Measurements from ENCODE around the gene PLCB1. TPM values are rescaled to one million over a fixed set of nuclear protein-coding genes. Genes with fewer than 3 reads are reported as not detected.

PLCB1 gene
- total and polyA plus RNA-seq, 2 donors (not counting 3 experiments of a cell fraction or from before 2014, with no cell fraction given) = 10.2 to 53.4 TPM

- dilution Hi-C loops (cut with MboI; ENCODE audit: extremely low pct_ligation_motif_present, low sequenced_read_pairs) (no loop called here), intact Hi-C loops (cut with micrococcal nuclease) (no loop called here)
- DNase-seq (ENCODE audit: low read depth, low spot score) = no peak
- no peak overlapping the region for H2AFZ ChIP-seq (ENCODE audit: low read depth, low read length)
- ChIA-PET CTCF (interaction anchor here (1.2 kb wide), 1 partner anchor 48 kb away, joined by 6 read pairs; no protein-coding TSS in a partner anchor), POLR2A (interaction anchor here (0.5 kb wide), 1 partner anchor 34 kb away, joined by 6 read pairs; no protein-coding TSS in a partner anchor)
- no peak overlapping the region for H3K9ac ChIP-seq (replicated peaks; ENCODE audit: extremely low read depth, insufficient read depth, low read length)
- no peak for TF ChIP-seq EZH2 (IDR thresholded peaks at IDR 0.05; ENCODE audit: borderline replicate concordance, low read depth, low read length, severe bottlenecking)
- no peak for TF ChIP-seq MYC (IDR thresholded peaks at IDR 0.05; ENCODE audit: low read depth, low read length)
- TF ChIP-seq, protein P1, sequence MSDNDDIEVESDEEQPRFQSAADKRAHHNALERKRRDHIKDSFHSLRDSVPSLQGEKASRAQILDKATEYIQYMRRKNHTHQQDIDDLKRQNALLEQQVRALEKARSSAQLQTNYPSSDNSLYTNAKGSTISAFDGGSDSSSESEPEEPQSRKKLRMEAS (IDR thresholded peaks at IDR 0.05; ENCODE audit: insufficient read depth, insufficient read length) = no peak
- no peak for TF ChIP-seq FOS (IDR thresholded peaks at IDR 0.05; ENCODE audit: borderline replicate concordance, insufficient read depth, low read length)
- TF ChIP-seq POLR2AphosphoS5 (IDR thresholded peaks at IDR 0.05; ENCODE audit: insufficient read depth, low read depth, low read length) = no peak
- TF ChIP-seq, protein P2, sequence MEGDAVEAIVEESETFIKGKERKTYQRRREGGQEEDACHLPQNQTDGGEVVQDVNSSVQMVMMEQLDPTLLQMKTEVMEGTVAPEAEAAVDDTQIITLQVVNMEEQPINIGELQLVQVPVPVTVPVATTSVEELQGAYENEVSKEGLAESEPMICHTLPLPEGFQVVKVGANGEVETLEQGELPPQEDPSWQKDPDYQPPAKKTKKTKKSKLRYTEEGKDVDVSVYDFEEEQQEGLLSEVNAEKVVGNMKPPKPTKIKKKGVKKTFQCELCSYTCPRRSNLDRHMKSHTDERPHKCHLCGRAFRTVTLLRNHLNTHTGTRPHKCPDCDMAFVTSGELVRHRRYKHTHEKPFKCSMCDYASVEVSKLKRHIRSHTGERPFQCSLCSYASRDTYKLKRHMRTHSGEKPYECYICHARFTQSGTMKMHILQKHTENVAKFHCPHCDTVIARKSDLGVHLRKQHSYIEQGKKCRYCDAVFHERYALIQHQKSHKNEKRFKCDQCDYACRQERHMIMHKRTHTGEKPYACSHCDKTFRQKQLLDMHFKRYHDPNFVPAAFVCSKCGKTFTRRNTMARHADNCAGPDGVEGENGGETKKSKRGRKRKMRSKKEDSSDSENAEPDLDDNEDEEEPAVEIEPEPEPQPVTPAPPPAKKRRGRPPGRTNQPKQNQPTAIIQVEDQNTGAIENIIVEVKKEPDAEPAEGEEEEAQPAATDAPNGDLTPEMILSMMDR (IDR thresholded peaks at IDR 0.05; ENCODE audit: extremely low read depth in 1 of 2, insufficient read depth in 1 of 2, low read depth in 1 of 2, low read length in 2 of 2) = no peak
- TF ChIP-seq GATA2 (IDR thresholded peaks at IDR 0.05; ENCODE audit: insufficient read depth, insufficient read length, low read depth, low read length) = no peak
- TF ChIP-seq POLR2A (IDR thresholded peaks at IDR 0.05; ENCODE audit: low read depth, low read length) = no peak
- no peak for TF ChIP-seq JUN (IDR thresholded peaks at IDR 0.05; ENCODE audit: borderline replicate concordance, insufficient read depth, insufficient read length, low read depth)
- H3K79me2 ChIP-seq (ENCODE audit: control insufficient read depth, insufficient read depth, low read length) = no peaks in the 10 kb centered on the region
- no peak for FAIRE-seq
- no peak overlapping the region for H3K4me3 ChIP-seq (replicated peaks in 1 of 3; ENCODE audit: insufficient read depth in 1 of 3, low read depth in 1 of 3, low read length in 3 of 3)
- H4K20me1 ChIP-seq (replicated peaks; ENCODE audit: control insufficient read depth, extremely low read depth, insufficient read depth, low read length) = no peaks in the 10 kb centered on the region
- H3K9me3 ChIP-seq (replicated peaks; ENCODE audit: control insufficient read depth, insufficient read depth, low read length) = no peaks in the 10 kb centered on the region
- H3K36me3 ChIP-seq (ENCODE audit: control insufficient read depth in 2 of 2, extremely low read depth in 1 of 2, insufficient read depth in 2 of 2, low read length in 2 of 2) = no peaks in the 10 kb centered on the region
- no peaks in the 10 kb centered on the region for H3K4me1 ChIP-seq (ENCODE audit: control insufficient read depth, extremely low read depth, insufficient read depth, low read length)
- H3K9me1 ChIP-seq (replicated peaks; ENCODE audit: control insufficient read depth, extremely low read depth, insufficient read depth, low read length) = no peaks in the 10 kb centered on the region
- H3K27me3 ChIP-seq (ENCODE audit: control insufficient read depth in 2 of 2, insufficient read depth in 2 of 2, low read length in 2 of 2) = no peaks in the 10 kb centered on the region
- BruUV-seq (replicated peaks) = no TSS peak
- H3K27ac ChIP-seq (ENCODE audit: insufficient read depth, low read depth, low read length) = no peak overlapping the region
- no peak overlapping the region for H3K4me2 ChIP-seq (ENCODE audit: insufficient read depth, low read length)
Observed at GRCh38 chr20:8805737-8806442, 673.8 kb downstream of the PLCB1 start.
